Keratinocyte (primary cell): ENCODE measurements around the gene ZNF471. TPM values are rescaled to one million over a fixed set of nuclear protein-coding genes. Genes with fewer than 3 reads are reported as not detected.

ENCODE experiments used
- DNase-seq: peaks from one replicate; pipeline ENCODE4 v3.0.0-alpha.2; 2011; ENCODE audit warnings: low read depth, missing footprints, low spot score
- FAIRE-seq: peaks from 2 replicates; lab custom pipeline; 2011; peaks lifted over from hg19 to GRCh38; lab: Jason Lieb, UNC
- H2AFZ ChIP-seq: 2 replicates; pipeline ENCODE4 v1.6.0; 2012; ENCODE audit warnings: low read length, control low read depth, inconsistent platforms; ENCODE audit not compliant: control insufficient read depth
- H3K27ac ChIP-seq: 2 replicates; pipeline ENCODE4 v1.5.1; 2011; ENCODE audit warnings: low read length; ENCODE audit not compliant: control insufficient read depth, insufficient read depth
- H3K27me3 ChIP-seq: 3 replicates; pipeline ENCODE4 v1.6.0; 2011; ENCODE audit warnings: low read length; ENCODE audit not compliant: control insufficient read depth, insufficient read depth; ENCODE audit errors: extremely low read depth
- H3K36me3 ChIP-seq, 2 experiments: 2 replicates in 1 of 2; 3 replicates in 1 of 2; pipeline ENCODE4 v1.5.1; 2011; ENCODE audit warnings: low read length in 2 of 2, mild to moderate bottlenecking in 1 of 2; ENCODE audit not compliant: control insufficient read depth in 2 of 2, insufficient read depth in 2 of 2; ENCODE audit errors: extremely low read depth in 1 of 2
- H3K4me1 ChIP-seq: 3 replicates; pipeline ENCODE4 v1.5.1; 2011; ENCODE audit warnings: low read length; ENCODE audit not compliant: control insufficient read depth, insufficient read depth; ENCODE audit errors: extremely low read depth
- H3K4me2 ChIP-seq: 3 replicates; pipeline ENCODE4 v1.6.0; 2011; ENCODE audit warnings: low read depth, low read length; ENCODE audit not compliant: control insufficient read depth, insufficient read depth; ENCODE audit errors: extremely low read depth
- H3K4me3 ChIP-seq, 3 experiments: fragments of 200-600 bp in 1 of 3; sonication (generic) in 1 of 3; 2 replicates in 2 of 3; 3 replicates in 1 of 3; pipeline ENCODE4 v1.5.1; 2011 to 2016; ENCODE audit warnings: low read length in 3 of 3, mild to moderate bottlenecking in 3 of 3, control low read depth in 2 of 3, inconsistent platforms in 1 of 3, low read depth in 1 of 3, mixed read lengths in 1 of 3, mixed run types in 1 of 3, moderate library complexity in 1 of 3; ENCODE audit not compliant: control insufficient read depth in 2 of 3, insufficient read depth in 2 of 3; ENCODE audit errors: extremely low read depth in 1 of 3
- H3K79me2 ChIP-seq: 2 replicates; pipeline ENCODE4 v1.6.0; 2012; ENCODE audit warnings: low read length; ENCODE audit not compliant: control insufficient read depth, insufficient read depth
- H3K9ac ChIP-seq: 3 replicates; pipeline ENCODE4 v1.6.0; 2011; ENCODE audit warnings: low read length; ENCODE audit not compliant: control insufficient read depth, insufficient read depth; ENCODE audit errors: extremely low read depth
- H3K9me1 ChIP-seq: 3 replicates; pipeline ENCODE4 v1.6.0; 2011; ENCODE audit warnings: low read length; ENCODE audit not compliant: control insufficient read depth, insufficient read depth; ENCODE audit errors: extremely low read depth
- H3K9me3 ChIP-seq: 2 replicates; pipeline ENCODE4 v1.5.1; 2012; ENCODE audit warnings: low read depth, low read length; ENCODE audit not compliant: control insufficient read depth
- H4K20me1 ChIP-seq: 3 replicates; pipeline ENCODE4 v1.6.0; 2011; ENCODE audit warnings: low read length; ENCODE audit not compliant: control insufficient read depth, insufficient read depth; ENCODE audit errors: extremely low read depth
- EZH2 ChIP-seq: IDR thresholded peaks from one replicate; pipeline ENCODE4 v1.6.1; 2012; ENCODE audit warnings: inconsistent platforms, mild to moderate bottlenecking, low read length, moderate library complexity
- dilution Hi-C: fragments of 300-500 bp; cut with MboI; formaldehyde crosslinking; loops from one replicate; pipeline ENCODE4 v1.7.0; 2020; ENCODE audit warnings: low sequenced_read_pairs; ENCODE audit not compliant: extremely low pct_ligation_motif_present
- polyA plus RNA-seq, 5 experiments: library from polyadenylated mRNA; depleted of rRNA in 3 of 5; stranded (reverse) in 3 of 5; stranded (forward) in 1 of 5; unstranded in 1 of 5; fragments of >200 nt; gene quantifications; 1 replicate in 1 of 5; 2 replicates in 3 of 5; 3 replicates in 1 of 5; pipeline versions ENCODE4 v1.2.1 to v1.2.3, GENCODE V29; 2011 to 2012; ENCODE audit warnings: missing spikeins in 2 of 5, low read depth in 1 of 5, low replicate concordance in 1 of 5
- TF ChIP-seq, protein P1 (sequence below), 3 experiments: IDR thresholded peaks in 1 of 3; conservative IDR thresholded peaks in 1 of 3; optimal IDR thresholded peaks in 1 of 3; 2 replicates in 2 of 3; 3 replicates in 1 of 3; pipeline versions ENCODE3 to v1.5.1; 2011; ENCODE audit warnings: low read length in 3 of 3, mild to moderate bottlenecking in 3 of 3, moderate library complexity in 2 of 3, control low read depth in 1 of 3, inconsistent platforms in 1 of 3; ENCODE audit not compliant: insufficient read depth in 2 of 3; ENCODE audit errors: extremely low read depth in 1 of 3

The ZNF471 gene
- polyA plus RNA-seq, 1 donor (not counting 4 experiments of a cell fraction or from before 2014, with no cell fraction given), result 5.1 TPM

- TF ChIP-seq EZH2, result no peak
- TF ChIP-seq, protein P1, sequence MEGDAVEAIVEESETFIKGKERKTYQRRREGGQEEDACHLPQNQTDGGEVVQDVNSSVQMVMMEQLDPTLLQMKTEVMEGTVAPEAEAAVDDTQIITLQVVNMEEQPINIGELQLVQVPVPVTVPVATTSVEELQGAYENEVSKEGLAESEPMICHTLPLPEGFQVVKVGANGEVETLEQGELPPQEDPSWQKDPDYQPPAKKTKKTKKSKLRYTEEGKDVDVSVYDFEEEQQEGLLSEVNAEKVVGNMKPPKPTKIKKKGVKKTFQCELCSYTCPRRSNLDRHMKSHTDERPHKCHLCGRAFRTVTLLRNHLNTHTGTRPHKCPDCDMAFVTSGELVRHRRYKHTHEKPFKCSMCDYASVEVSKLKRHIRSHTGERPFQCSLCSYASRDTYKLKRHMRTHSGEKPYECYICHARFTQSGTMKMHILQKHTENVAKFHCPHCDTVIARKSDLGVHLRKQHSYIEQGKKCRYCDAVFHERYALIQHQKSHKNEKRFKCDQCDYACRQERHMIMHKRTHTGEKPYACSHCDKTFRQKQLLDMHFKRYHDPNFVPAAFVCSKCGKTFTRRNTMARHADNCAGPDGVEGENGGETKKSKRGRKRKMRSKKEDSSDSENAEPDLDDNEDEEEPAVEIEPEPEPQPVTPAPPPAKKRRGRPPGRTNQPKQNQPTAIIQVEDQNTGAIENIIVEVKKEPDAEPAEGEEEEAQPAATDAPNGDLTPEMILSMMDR (optimal IDR thresholded peaks at IDR 0.05 in 1 of 3, IDR thresholded peaks at IDR 0.05 in 1 of 3, conservative IDR thresholded peaks at IDR 0.05 in 1 of 3; ENCODE audit: extremely low read depth in 1 of 3, insufficient read depth in 2 of 3, low read length in 3 of 3), result no peak
- DNase-seq (peak; percentile 32), FAIRE-seq (no peak)
- Histone ChIP-seq H4K20me1 (no peaks in the 10 kb centered on the region), H3K4me2 (peak overlapping the region; percentile 72), H3K9me1 (no peaks in the 10 kb centered on the region), H3K36me3 (peaks cover 0 to 4% of the 10 kb centered on the region in 2 experiments), H3K4me3 (peak overlapping the region; percentile 72 to 75 (median 73)), H3K27me3 (no peaks in the 10 kb centered on the region), H3K79me2 (no peaks in the 10 kb centered on the region), H3K27ac (peak overlapping the region; percentile 49), H3K4me1 (peaks cover 4% of the 10 kb centered on the region), H3K9ac (peak overlapping the region; percentile 57), H2AFZ (peak overlapping the region; percentile 95), H3K9me3 (peaks cover 2% of the 10 kb centered on the region)
- dilution Hi-C loops, result no loop called here
Measured at GRCh38 chr19:56538254-56538760, 30.7 kb downstream of the ZNF471 start.

GRCh38 chr19:56538761-56539263, 31.2 kb downstream of the ZNF471 start, which contains the start of gene ZFP28:
TSS of gene ZFP28 (plus strand) at chr19:56538948. CDS start at chr19:56539019, 71 bp downstream.
- H3K27ac ChIP-seq, result peak within 1 kb of the TSS; percentile 49
- H3K4me3 ChIP-seq, result peak within 1 kb of the TSS; percentile 74 to 83 (median 75)
- TF ChIP-seq, protein P1 (optimal IDR thresholded peaks at IDR 0.05 in 1 of 3, IDR thresholded peaks at IDR 0.05 in 1 of 3, conservative IDR thresholded peaks at IDR 0.05 in 1 of 3; ENCODE audit: extremely low read depth in 1 of 3, insufficient read depth in 2 of 3, low read length in 3 of 3), result no peak
- TF ChIP-seq EZH2, result no peak
- peak within 1 kb of the TSS; percentile 72 for H3K9ac ChIP-seq
- H3K79me2 ChIP-seq, result peaks cover 1% of the 10 kb centered on the region
- H3K4me2 ChIP-seq, result peak within 1 kb of the TSS; percentile 92
- H3K27me3 ChIP-seq, result no peaks in the 10 kb centered on the region
- no peaks in the 10 kb centered on the region for H3K9me3 ChIP-seq
- H3K36me3 ChIP-seq, result peaks cover 0 to 4% of the 10 kb centered on the region in 2 experiments
- no peak for FAIRE-seq
- DNase-seq, result peak; percentile 13
- H3K4me1 ChIP-seq, result peaks cover 4% of the 10 kb centered on the region
- dilution Hi-C loops, result no loop called here
- H2AFZ ChIP-seq, result peak within 1 kb of the TSS; percentile 95
- H4K20me1 ChIP-seq, result no peaks in the 10 kb centered on the region
- H3K9me1 ChIP-seq, result no peaks in the 10 kb centered on the region
